Immature natural killer cell (primary cell): ENCODE data around the gene RABGGTA. TPM values are rescaled to one million over a fixed set of nuclear protein-coding genes. Genes with fewer than 3 reads are reported as not detected.

Experiments
- DNase-seq, 3 donors: peaks; one replicate each; pipeline ENCODE4 v3.0.0; 2022; ENCODE audit warnings: mixed read lengths in 1 of 3
- H3K27ac Mint-ChIP-seq, 6 donors: one replicate each; pipeline ENCODE4 v1.8.0; 2020; ENCODE audit warnings: mixed read lengths in 6 of 6, mild to moderate bottlenecking in 5 of 6, inconsistent platforms in 4 of 6, moderate library complexity in 3 of 6
- H3K27me3 Mint-ChIP-seq, 3 donors: one replicate each; pipeline ENCODE4 v1.8.0; 2020 to 2021; ENCODE audit warnings: low read depth in 3 of 3, mild to moderate bottlenecking in 3 of 3, mixed read lengths in 3 of 3, moderate library complexity in 3 of 3, inconsistent platforms in 1 of 3
- H3K36me3 Mint-ChIP-seq, 3 donors: one replicate each; pipeline ENCODE4 v1.8.0; 2020; ENCODE audit warnings: mixed read lengths in 3 of 3, inconsistent platforms in 2 of 3, mild to moderate bottlenecking in 2 of 3
- H3K4me1 Mint-ChIP-seq, 2 donors: one replicate each; pipeline ENCODE4 v1.8.0; 2020; ENCODE audit warnings: inconsistent platforms in 2 of 2, mild to moderate bottlenecking in 2 of 2, mixed read lengths in 2 of 2, moderate library complexity in 1 of 2
- H3K4me3 Mint-ChIP-seq, 5 donors: one replicate each; pipeline ENCODE4 v1.8.0; 2020; ENCODE audit warnings: mild to moderate bottlenecking in 5 of 5, mixed read lengths in 5 of 5, inconsistent platforms in 3 of 5, moderate library complexity in 3 of 5
- H3K9me3 Mint-ChIP-seq, 6 donors: one replicate each; pipeline ENCODE4 v1.8.0; 2020; ENCODE audit warnings: mild to moderate bottlenecking in 6 of 6, mixed read lengths in 6 of 6, inconsistent platforms in 4 of 6, moderate library complexity in 3 of 6
- polyA plus RNA-seq, 3 donors: library from polyadenylated mRNA; unstranded; fragments of 300-500 nt; fragmentation: Illumina TruSeq; gene quantifications; one replicate each; pipeline ENCODE4 v1.2.3, GENCODE V29; 2021

The RABGGTA gene
- polyA plus RNA-seq, 3 donors from 2014 or later, result 23.3 to 52.0 (median 38.6) TPM

DNA sequence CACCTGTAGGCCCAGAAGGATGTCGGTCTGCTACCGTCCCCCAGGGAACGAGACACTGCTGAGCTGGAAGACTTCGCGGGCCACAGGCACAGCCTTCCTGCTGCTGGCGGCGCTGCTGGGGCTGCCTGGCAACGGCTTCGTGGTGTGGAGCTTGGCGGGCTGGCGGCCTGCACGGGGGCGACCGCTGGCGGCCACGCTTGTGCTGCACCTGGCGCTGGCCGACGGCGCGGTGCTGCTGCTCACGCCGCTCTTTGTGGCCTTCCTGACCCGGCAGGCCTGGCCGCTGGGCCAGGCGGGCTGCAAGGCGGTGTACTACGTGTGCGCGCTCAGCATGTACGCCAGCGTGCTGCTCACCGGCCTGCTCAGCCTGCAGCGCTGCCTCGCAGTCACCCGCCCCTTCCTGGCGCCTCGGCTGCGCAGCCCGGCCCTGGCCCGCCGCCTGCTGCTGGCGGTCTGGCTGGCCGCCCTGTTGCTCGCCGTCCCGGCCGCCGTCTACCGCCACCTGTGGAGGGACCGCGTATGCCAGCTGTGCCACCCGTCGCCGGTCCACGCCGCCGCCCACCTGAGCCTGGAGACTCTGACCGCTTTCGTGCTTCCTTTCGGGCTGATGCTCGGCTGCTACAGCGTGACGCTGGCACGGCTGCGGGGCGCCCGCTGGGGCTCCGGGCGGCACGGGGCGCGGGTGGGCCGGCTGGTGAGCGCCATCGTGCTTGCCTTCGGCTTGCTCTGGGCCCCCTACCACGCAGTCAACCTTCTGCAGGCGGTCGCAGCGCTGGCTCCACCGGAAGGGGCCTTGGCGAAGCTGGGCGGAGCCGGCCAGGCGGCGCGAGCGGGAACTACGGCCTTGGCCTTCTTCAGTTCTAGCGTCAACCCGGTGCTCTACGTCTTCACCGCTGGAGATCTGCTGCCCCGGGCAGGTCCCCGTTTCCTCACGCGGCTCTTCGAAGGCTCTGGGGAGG, 39.5 kb upstream of the RABGGTA start, which contains the start of gene LTB4R:
Gene LTB4R (plus strand): TSS at position 857 of the 959 bp plus-strand sequence. CDS start 4,150 bp downstream, outside the sequence.
- peak; percentile 82 to 84 (median 84) for DNase-seq
- peaks cover 75 to 77% of the 10 kb centered on the region in 2 donors for H3K4me1 Mint-ChIP-seq
- peak within 1 kb of the TSS; percentile 79 to 95 (median 84) for H3K4me3 Mint-ChIP-seq
- H3K27ac Mint-ChIP-seq, result peak within 1 kb of the TSS; percentile 91 to 99 (median 96)
- peaks cover 5 to 24% (median 14%) of the 10 kb centered on the region in 3 donors for H3K36me3 Mint-ChIP-seq
- H3K27me3 Mint-ChIP-seq, result peaks cover 8 to 17% (median 10%) of the 10 kb centered on the region in 3 donors
- H3K9me3 Mint-ChIP-seq, result no peaks in the 10 kb centered on the region

DNA sequence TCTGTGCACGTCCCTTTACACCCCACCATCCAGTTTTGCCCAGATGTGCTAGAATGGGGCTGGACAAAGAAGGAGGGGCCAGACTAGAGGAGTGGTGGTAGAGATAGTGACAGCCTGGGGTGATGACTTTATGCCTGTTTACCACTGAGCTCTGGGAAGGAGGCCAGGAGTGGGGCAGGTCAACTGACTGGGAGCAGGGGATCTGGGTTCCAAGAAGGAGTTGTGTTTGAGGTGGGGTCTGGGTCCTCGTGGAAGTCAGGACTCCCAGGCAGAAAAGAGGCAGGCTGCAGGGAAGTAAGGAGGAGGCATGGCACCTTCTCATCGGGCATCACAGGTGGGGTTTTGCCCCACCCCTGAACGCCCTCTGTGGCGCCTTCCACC, 38.9 kb upstream of the RABGGTA start:
- H3K36me3 Mint-ChIP-seq, result peaks cover 12 to 31% (median 21%) of the 10 kb centered on the region in 3 donors
- peaks cover 70 to 71% of the 10 kb centered on the region in 2 donors for H3K4me1 Mint-ChIP-seq
- peaks cover 8 to 17% (median 10%) of the 10 kb centered on the region in 3 donors for H3K27me3 Mint-ChIP-seq
- H3K4me3 Mint-ChIP-seq, result peak overlapping the region; percentile 79 to 95 (median 84)
- H3K9me3 Mint-ChIP-seq, result no peaks in the 10 kb centered on the region
- no peak for DNase-seq
- peak overlapping the region; percentile 91 to 98 (median 96) for H3K27ac Mint-ChIP-seq

DNA sequence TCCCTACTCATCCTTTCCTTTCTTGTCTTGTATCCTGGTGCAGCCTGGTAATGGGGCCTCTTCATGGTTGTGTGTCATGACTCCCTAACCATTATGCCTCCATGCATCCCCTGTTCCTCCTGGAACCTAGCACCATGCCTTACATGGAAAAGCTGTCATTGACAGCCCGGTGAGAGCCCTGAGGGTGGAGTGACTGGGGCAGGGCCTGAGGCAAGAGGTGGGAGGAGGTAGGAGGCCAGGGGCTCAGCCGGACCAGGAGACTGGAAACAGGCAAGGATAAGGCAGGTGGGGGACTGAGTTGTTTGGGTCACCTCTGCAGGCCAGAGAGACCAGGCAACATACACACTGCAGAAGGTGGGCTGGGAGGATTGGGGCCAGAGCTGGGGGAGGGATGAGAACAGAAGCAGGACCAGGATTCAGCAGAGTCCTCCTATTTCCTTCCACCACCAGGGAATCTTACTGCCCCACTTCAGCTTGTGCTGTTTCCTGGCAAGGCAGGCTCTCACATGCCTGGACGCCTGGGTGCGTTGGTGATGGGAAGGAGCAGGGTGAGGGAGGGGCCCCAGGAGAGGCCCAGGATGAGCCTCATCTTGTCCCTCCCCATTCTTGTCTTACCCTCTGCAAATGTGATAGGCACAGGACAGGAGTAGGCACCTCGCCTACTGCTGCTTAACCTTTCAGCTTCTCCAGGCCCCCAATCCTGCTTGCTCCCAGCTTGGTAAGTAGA, 38.3 kb upstream of the RABGGTA start, which contains the start of gene LTB4R2:
Gene LTB4R2 (plus strand): TSS at position 603 of the 727 bp plus-strand sequence. CDS start 525 bp downstream, outside the sequence.
- DNase-seq, result no peak
- Mint-ChIP-seq H3K27me3 (peaks cover 8 to 17% (median 10%) of the 10 kb centered on the region in 3 donors), H3K4me3 (peak within 1 kb of the TSS; percentile 79 to 95 (median 84)), H3K4me1 (peaks cover 65 to 70% of the 10 kb centered on the region in 2 donors), H3K27ac (peak within 1 kb of the TSS; percentile 91 to 98 (median 96)), H3K9me3 (no peaks in the 10 kb centered on the region), H3K36me3 (peaks cover 18 to 37% (median 27%) of the 10 kb centered on the region in 3 donors)

DNA sequence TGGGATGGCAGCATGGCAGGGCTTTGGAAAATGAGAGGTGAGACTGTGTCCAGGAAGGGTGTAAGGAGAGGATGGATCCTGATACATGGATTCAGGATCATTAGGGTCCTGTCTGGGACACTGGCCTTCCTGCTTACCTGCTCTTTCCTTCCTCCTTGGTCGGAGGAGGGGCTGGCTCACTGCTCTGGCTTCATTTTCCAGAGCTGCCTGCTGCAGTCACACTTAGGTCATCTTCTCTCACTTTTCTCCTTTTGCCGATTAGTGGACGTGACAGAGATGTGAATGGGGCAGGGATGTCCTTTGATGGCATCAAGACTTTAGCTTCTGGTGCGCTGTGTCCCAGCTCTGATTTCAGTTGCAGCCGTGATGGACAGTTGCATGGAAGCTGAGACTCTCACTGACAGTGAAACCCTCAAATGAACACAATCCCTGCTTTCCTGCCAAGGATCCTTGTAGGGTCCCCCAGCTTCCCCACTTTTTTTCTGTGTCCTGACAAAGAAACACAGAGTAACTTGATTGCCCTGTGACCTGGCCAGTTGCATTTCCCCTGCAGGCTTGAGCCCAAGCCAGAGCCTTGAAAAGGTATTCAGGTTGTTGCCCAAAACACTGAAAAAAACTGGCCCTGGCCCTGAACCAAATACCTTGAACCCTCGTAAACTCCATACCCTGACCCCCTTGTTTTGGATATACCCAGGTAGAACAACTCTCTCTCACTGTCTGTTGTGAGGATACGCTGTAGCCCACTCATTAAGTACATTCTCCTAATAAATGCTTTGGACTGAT, 37.1 kb upstream of the RABGGTA start:
- Mint-ChIP-seq H3K4me3 (peak overlapping the region in 3 of 5 donors; percentile 19 to 84 (median 54)), H3K27me3 (peaks cover 6 to 11% (median 6%) of the 10 kb centered on the region in 3 donors), H3K36me3 (peaks cover 18 to 45% (median 32%) of the 10 kb centered on the region in 3 donors), H3K4me1 (peaks cover 53 to 59% of the 10 kb centered on the region in 2 donors), H3K27ac (peak overlapping the region; percentile 82 to 98 (median 96)), H3K9me3 (no peaks in the 10 kb centered on the region)
- DNase-seq, result no peak

DNA sequence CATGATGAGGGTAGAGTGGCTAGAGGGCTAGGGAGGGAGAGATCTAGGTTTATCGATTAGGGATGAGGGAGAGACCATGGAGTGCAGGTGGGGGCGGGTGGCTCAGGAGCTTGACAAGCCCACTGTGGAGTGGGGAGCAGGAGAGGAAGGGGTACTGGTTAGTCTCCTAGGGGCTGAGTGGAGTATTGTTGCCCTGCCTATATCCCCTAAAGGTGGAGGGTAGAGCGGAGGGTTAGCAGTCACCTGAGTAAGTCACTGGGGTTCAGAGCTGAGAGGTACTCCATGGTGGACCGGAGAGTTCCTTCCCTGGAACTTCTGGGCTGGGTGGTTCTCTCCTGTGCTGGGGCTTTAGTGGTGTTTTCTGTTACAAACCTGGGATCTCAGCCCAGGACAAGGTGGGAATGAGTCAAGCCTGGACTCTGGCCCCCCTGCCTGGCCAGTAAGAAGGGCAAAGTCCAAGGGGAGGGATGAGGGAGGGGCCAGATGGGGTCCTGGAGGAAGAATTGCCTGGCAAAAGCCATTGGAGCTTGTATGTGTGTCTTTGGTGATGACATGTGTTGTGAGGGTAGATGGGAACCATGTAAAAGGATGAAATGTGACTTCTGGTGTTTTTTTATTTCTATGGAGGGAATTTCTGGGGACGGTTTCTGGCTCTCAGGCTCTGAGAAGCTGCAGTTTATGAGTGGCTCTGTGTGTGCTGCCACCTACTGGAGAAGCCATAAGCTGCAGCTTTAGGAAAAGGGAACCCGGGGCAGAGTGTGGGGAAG, 36.4 kb upstream of the RABGGTA start, which contains the start of gene CIDEB:
Gene CIDEB (minus strand): TSS at position 403 of the 767 bp plus-strand sequence. CDS start 119 bp downstream, at position 284.
- peaks cover 46 to 52% of the 10 kb centered on the region in 2 donors for H3K4me1 Mint-ChIP-seq
- peak; percentile 55 to 64 (median 58) for DNase-seq

DNA sequence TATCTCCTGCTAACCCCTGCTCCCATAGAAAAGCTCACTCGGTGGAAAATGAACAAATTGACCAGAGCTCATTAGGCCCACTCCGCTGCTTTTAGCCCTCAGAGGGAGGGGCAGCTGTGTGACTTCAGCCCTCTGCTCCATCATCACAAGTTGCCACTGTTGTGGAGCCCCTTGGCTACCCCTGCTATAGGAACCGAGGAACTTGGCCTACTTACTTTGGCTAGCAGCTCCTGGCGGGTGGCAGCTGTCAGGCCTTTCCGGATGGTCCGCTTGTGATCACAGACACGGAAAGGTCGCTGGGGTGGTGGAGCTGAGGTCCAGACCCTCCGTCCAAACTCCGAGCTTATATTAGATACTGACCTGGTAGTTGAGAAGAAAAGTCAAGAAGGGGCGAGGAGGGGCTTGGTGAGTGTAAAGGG, 35.8 kb upstream of the RABGGTA start:
- H3K36me3 Mint-ChIP-seq, result peaks cover 25 to 55% (median 32%) of the 10 kb centered on the region in 3 donors
- H3K4me3 Mint-ChIP-seq, result no peak overlapping the region
- DNase-seq, result no peak
- peaks cover 40 to 46% of the 10 kb centered on the region in 2 donors for H3K4me1 Mint-ChIP-seq
- no peaks in the 10 kb centered on the region for H3K9me3 Mint-ChIP-seq
- H3K27ac Mint-ChIP-seq, result peak overlapping the region in 1 of 6 donors; percentile 60
- peaks cover 0 to 6% (median 3%) of the 10 kb centered on the region in 3 donors for H3K27me3 Mint-ChIP-seq

More for the DNA sequence above, 36.4 kb upstream of the RABGGTA start, which contains the start of gene CIDEB:
- Mint-ChIP-seq H3K36me3 (peaks cover 21 to 49% (median 32%) of the 10 kb centered on the region in 3 donors), H3K4me3 (peak within 1 kb of the TSS in 3 of 5 donors; percentile 19 to 84 (median 54)), H3K9me3 (no peaks in the 10 kb centered on the region), H3K27me3 (peaks cover 0 to 6% (median 3%) of the 10 kb centered on the region in 3 donors), H3K27ac (peak within 1 kb of the TSS; percentile 82 to 98 (median 96))

DNA sequence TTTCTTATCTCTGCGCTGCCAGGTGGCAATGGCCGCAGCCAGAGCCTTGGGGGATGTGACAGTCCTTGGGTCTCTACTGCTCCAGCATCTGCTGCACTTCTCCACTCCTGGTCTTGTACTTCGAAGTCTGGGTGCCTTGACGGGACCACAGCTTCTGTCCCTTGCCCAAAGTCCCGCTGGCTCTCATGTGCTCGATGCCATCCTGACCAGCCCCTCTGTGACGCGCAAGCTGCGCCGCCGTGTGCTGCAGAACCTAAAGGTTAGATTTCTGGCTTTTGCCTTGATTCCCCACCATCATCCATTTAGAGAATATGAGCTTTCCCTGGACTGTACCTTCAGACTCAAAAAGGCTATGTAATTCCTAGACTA, 32.6 kb upstream of the RABGGTA start:
- Mint-ChIP-seq H3K4me3 (no peak overlapping the region), H3K27ac (no peak overlapping the region), H3K9me3 (no peaks in the 10 kb centered on the region), H3K4me1 (peaks cover 41 to 53% of the 10 kb centered on the region in 2 donors), H3K36me3 (peaks cover 29 to 59% (median 36%) of the 10 kb centered on the region in 3 donors), H3K27me3 (peaks cover 2 to 6% (median 6%) of the 10 kb centered on the region in 3 donors)
- no peak for DNase-seq

DNA sequence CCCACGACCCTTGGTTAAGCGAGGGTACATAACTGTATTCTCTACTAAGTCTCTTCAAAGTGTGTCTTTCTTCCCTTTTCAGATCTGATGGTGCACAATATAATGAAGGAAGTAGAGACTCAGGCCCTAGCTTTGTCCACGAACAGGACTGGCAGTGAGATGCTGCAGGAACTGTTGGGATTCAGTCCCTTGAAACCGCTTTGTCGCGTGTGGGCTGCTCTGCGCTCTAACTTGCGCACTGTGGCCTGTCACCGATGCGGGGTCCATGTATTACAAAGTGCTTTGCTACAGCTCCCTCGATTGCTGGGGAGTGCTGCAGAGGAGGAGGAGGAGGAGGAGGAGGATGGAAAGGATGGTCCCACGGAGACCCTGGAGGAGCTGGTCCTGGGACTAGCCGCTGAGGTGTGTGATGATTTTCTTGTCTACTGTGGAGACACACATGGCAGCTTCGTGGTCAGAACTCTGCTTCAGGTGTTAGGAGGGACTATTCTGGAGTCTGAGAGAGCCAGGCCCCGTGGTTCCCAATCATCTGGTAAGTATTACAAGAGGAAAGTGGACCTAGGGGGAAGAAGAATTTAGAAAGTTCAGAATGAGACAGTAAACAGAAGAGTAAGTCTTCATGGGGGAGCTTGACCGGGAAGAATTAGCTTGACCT, 29.1 kb upstream of the RABGGTA start:
- no peak for DNase-seq
- H3K27me3 Mint-ChIP-seq, result peaks cover 2 to 8% (median 6%) of the 10 kb centered on the region in 3 donors
- H3K4me1 Mint-ChIP-seq, result peaks cover 49 to 71% of the 10 kb centered on the region in 2 donors
- no peaks in the 10 kb centered on the region for H3K9me3 Mint-ChIP-seq
- peak overlapping the region; percentile 90 to 96 (median 93) for H3K4me3 Mint-ChIP-seq
- peaks cover 21 to 47% (median 24%) of the 10 kb centered on the region in 3 donors for H3K36me3 Mint-ChIP-seq
- peak overlapping the region; percentile 83 to 99 (median 96) for H3K27ac Mint-ChIP-seq

DNA sequence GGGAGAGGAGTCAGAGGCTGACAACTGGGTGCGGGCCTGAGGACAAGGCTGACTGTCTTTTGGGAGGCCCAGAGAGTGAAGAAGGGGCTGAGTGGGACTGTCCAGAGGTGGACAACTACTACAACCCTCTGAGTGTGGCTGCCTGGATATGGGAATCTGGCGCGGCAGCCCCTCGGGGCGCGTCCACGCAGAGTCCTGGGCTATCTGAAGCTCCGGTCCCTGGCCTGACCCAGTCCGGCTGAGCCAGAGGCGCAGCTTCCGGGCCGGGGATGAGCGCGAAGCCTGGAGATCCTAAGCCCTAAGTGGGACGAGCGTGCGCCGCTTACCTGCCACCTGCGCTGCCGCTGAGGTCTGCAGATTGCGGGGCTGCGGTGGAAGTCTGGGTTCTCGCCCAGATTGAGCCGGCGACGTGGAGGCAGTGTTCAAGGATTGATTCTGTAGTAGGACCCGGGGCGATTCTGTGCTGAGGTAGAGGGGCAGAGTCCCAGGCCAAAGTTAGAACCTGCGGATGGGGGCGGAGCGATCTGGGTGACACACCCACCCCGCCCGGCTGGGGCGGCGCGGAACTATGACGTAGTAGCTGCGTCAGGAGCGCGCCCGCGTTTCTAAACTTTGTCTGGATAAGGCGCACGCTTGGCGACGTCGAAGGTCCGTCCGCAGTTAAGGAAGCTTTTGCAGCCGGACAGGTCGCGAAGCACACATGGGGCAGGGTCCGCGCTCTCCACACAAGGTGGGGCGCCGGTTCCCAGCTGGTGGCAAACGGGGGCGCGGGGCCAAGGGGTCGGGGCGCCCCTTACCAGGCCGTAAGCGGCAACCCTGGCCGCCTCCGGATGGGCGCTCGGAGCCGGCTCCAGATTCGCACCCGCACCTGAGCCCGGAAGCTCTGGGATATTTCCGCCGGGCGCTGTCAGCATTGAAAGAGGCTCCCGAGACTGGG, 28.1 kb upstream of the RABGGTA start, which contains the start of the genes DHRS1 and NOP9:
Gene DHRS1 (minus strand): TSS at position 526 of the 937 bp plus-strand sequence. CDS start 674 bp downstream, outside the sequence.
Gene NOP9 (plus strand): TSS at position 596 of the 937 bp plus-strand sequence. CDS start 105 bp downstream, at position 701.
- Mint-ChIP-seq H3K9me3 (no peaks in the 10 kb centered on the region), H3K4me3 (peak within 1 kb of the TSS; percentile 90 to 96 (median 93)), H3K36me3 (peaks cover 17 to 43% (median 21%) of the 10 kb centered on the region in 3 donors), H3K27me3 (peaks cover 2 to 8% (median 6%) of the 10 kb centered on the region in 3 donors), H3K4me1 (peaks cover 49 to 63% of the 10 kb centered on the region in 2 donors), H3K27ac (peak within 1 kb of the TSS; percentile 83 to 99 (median 96))
- peak; percentile 89 to 91 (median 90) for DNase-seq

DNA sequence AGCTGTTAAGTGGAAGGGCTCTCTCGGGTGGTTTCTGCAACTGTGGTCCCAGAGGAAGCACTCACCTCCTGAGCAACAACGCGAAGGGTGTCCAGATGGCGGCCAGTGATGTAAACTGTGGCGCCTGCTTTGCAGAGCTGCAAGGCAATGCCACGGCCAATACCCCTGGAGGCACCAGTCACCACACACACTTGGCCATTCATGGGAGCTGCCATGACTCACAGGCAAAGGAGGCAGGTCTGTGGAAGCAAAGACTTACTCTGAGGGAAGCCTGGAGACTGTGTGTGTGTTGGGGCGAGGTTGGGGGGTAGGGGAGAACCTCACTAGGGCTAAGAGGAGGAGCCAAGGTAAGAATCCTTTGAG, 27.5 kb upstream of the RABGGTA start:
- Mint-ChIP-seq H3K9me3 (no peaks in the 10 kb centered on the region), H3K27ac (peak overlapping the region; percentile 83 to 99 (median 96)), H3K27me3 (peaks cover 2 to 8% (median 6%) of the 10 kb centered on the region in 3 donors), H3K4me3 (peak overlapping the region; percentile 90 to 96 (median 93)), H3K36me3 (peaks cover 13 to 41% (median 21%) of the 10 kb centered on the region in 3 donors), H3K4me1 (peaks cover 49 to 63% of the 10 kb centered on the region in 2 donors)
- no peak for DNase-seq
